Type B pancreatic cell (in vitro differentiated cells): ENCODE results near the gene ANHX. TPM values are rescaled to one million over a fixed set of nuclear protein-coding genes. Genes with fewer than 3 reads are reported as not detected.

ENCODE experiments used
- DNase-seq: peaks from one replicate; pipeline ENCODE4 v3.0.0; 2021; ENCODE audit warnings: mixed read lengths; ENCODE audit not compliant: unreplicated experiment; ENCODE audit errors: extremely low spot score
- H3K27ac Mint-ChIP-seq: 2 replicates; pipeline ENCODE4 v1.8.0; 2021; ENCODE audit warnings: mild to moderate bottlenecking, mixed read lengths
- H3K27me3 Mint-ChIP-seq: 2 replicates; pipeline ENCODE4 v1.8.0; 2021; ENCODE audit warnings: mixed read lengths
- H3K36me3 Mint-ChIP-seq: 2 replicates; pipeline ENCODE4 v1.8.0; 2021; ENCODE audit warnings: mixed read lengths
- H3K4me1 Mint-ChIP-seq: one replicate; pipeline ENCODE4 v1.8.0; 2021; ENCODE audit warnings: mixed read lengths; ENCODE audit not compliant: unreplicated experiment
- H3K4me3 Mint-ChIP-seq: 2 replicates; pipeline ENCODE4 v1.8.0; 2021; ENCODE audit warnings: mild to moderate bottlenecking, mixed read lengths
- H3K9me3 Mint-ChIP-seq: 2 replicates; pipeline ENCODE4 v1.8.0; 2021; ENCODE audit warnings: mixed read lengths
- total RNA-seq: library from RNA; stranded (reverse); gene quantifications from 2 replicates; pipeline ENCODE4 v1.2.1, GENCODE V29; 2021; ENCODE audit warnings: low replicate concordance
- TF ChIP-seq, protein P1 (sequence below): fragments of 200-600 bp; sonication (generic); conservative IDR thresholded peaks from 2 replicates; pipeline ENCODE4 v1.5.0; 2021; ENCODE audit warnings: antibody characterized with exemption, mild to moderate bottlenecking

Gene ANHX
- total RNA-seq, 1 donor from 2014 or later: not detected

DNA sequence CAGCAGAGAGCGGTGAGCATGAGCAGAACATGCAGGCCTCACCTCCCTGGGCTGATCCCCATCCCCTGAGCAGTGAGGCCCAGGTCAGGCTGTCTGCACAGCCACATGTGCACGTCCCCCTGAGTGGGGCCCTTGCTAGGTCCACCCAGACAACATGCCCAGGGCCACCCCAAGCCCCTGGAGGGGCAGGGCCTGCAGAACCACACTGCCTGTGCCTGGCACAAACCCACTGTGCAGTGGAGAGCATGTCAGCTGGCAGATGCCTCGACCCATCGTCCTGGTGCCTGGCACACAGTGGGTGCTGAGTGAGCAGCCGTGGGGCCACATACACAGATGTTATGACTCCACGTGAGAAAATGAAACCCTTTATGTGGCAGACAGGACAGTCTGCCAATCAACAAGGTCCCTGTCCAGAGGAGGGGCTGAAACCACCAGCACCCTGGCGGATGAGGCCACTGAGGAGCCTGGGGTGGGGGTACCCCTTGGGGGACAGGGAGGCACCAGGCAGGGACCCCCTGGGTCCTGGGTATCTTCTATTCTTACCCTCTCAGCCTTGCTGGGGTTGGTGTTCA is 8.3 kb downstream of the ANHX start:
- no peaks in the 10 kb centered on the region for H3K27me3 Mint-ChIP-seq
- H3K36me3 Mint-ChIP-seq: no peaks in the 10 kb centered on the region
- no peak overlapping the region for H3K27ac Mint-ChIP-seq
- no peak overlapping the region for H3K4me3 Mint-ChIP-seq
- H3K4me1 Mint-ChIP-seq: no peaks in the 10 kb centered on the region
- no peak for DNase-seq
- TF ChIP-seq, protein P1, sequence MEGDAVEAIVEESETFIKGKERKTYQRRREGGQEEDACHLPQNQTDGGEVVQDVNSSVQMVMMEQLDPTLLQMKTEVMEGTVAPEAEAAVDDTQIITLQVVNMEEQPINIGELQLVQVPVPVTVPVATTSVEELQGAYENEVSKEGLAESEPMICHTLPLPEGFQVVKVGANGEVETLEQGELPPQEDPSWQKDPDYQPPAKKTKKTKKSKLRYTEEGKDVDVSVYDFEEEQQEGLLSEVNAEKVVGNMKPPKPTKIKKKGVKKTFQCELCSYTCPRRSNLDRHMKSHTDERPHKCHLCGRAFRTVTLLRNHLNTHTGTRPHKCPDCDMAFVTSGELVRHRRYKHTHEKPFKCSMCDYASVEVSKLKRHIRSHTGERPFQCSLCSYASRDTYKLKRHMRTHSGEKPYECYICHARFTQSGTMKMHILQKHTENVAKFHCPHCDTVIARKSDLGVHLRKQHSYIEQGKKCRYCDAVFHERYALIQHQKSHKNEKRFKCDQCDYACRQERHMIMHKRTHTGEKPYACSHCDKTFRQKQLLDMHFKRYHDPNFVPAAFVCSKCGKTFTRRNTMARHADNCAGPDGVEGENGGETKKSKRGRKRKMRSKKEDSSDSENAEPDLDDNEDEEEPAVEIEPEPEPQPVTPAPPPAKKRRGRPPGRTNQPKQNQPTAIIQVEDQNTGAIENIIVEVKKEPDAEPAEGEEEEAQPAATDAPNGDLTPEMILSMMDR: no peak
- H3K9me3 Mint-ChIP-seq: peaks cover 19% of the 10 kb centered on the region

GRCh38 chr12:133226690-133227089 is 9.0 kb downstream of the ANHX start:
- H3K4me3 Mint-ChIP-seq: no peak overlapping the region
- H3K36me3 Mint-ChIP-seq: no peaks in the 10 kb centered on the region
- no peak for DNase-seq
- peaks cover 19% of the 10 kb centered on the region for H3K9me3 Mint-ChIP-seq
- no peaks in the 10 kb centered on the region for H3K27me3 Mint-ChIP-seq
- no peak overlapping the region for H3K27ac Mint-ChIP-seq
- TF ChIP-seq, protein P1: no peak
- H3K4me1 Mint-ChIP-seq: no peaks in the 10 kb centered on the region

GRCh38 chr12:133225527-133225926 is 10.2 kb downstream of the ANHX start:
- Mint-ChIP-seq H3K9me3 (peaks cover 19% of the 10 kb centered on the region), H3K4me3 (no peak overlapping the region), H3K4me1 (no peaks in the 10 kb centered on the region), H3K27me3 (no peaks in the 10 kb centered on the region), H3K27ac (no peak overlapping the region), H3K36me3 (no peaks in the 10 kb centered on the region)
- DNase-seq: no peak
- TF ChIP-seq, protein P1: no peak

GRCh38 chr12:133222211-133222610 is 13.5 kb downstream of the ANHX start:
- no peak for DNase-seq
- H3K27me3 Mint-ChIP-seq: no peaks in the 10 kb centered on the region
- H3K4me1 Mint-ChIP-seq: no peaks in the 10 kb centered on the region
- no peak overlapping the region for H3K27ac Mint-ChIP-seq
- H3K9me3 Mint-ChIP-seq: peaks cover 17% of the 10 kb centered on the region
- no peak overlapping the region for H3K4me3 Mint-ChIP-seq
- H3K36me3 Mint-ChIP-seq: no peaks in the 10 kb centered on the region
- TF ChIP-seq, protein P1: no peak

DNA sequence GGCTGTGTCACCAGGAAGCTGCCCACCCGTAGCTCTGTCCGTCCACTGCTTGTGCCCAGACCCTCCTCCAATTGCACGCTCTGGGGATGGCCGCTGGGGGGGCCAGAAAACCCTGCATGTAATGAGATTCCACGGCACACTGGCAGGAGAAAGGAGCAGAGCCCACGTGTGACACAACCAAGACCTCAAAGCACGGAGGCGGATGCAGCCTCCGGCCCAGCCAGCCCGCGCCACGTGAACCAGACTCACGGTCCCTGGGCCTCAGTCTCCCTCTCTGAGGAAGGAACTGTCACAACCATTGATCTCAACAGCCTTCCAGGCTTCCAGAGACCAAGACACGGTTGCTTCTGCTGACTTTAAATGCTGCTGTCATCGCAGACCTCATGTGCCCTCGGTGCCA is 14.4 kb downstream of the ANHX start:
- Mint-ChIP-seq H3K4me3 (no peak overlapping the region), H3K4me1 (no peaks in the 10 kb centered on the region), H3K27me3 (no peaks in the 10 kb centered on the region), H3K9me3 (peaks cover 17% of the 10 kb centered on the region), H3K27ac (no peak overlapping the region), H3K36me3 (no peaks in the 10 kb centered on the region)
- TF ChIP-seq, protein P1: no peak
- no peak for DNase-seq

DNA sequence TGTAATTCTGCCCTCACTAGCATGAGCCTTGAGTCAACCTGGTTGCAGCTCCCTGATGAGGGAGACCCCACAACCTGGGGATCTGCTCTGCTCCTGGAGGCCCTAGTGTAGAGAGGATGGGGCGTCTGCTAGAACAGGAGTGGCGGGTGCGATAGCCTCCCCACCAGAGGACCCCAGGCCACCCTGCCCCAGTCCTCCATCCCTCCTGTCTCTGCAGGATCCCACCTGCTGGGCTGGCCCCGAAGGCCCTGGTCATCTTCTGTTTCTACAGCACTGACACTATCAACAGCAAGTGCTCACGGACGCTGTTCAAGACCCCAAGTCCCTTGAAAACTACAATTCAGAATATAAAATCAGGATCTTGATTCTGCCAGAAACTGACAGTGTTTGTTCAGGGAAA is 15.2 kb downstream of the ANHX start:
- TF ChIP-seq, protein P1: no peak
- Mint-ChIP-seq H3K9me3 (peaks cover 17% of the 10 kb centered on the region), H3K36me3 (no peaks in the 10 kb centered on the region)

More for the DNA sequence above, 15.2 kb downstream of the ANHX start:
- H3K4me1 Mint-ChIP-seq: no peaks in the 10 kb centered on the region
- no peak overlapping the region for H3K4me3 Mint-ChIP-seq
- H3K27ac Mint-ChIP-seq: no peak overlapping the region
- H3K27me3 Mint-ChIP-seq: no peaks in the 10 kb centered on the region
- DNase-seq: no peak
